Activated effector memory CD4-positive, alpha-beta T cell treated with anti-CD3 and anti-CD28 coated beads, Interleukin-2, amount 50 U/mL, for 16 hours (primary cell): ENCODE results near the gene FGFBP1.

ENCODE experiments used
- DNase-seq: peaks from one replicate; pipeline ENCODE4 v3.0.0-alpha.2; 2020

Gene FGFBP1

GRCh38 chr4:15938640-15939039 lies at the start of gene FGFBP1:
Gene FGFBP1, minus strand, starts transcription at chr4:15938740. Its CDS starts 2,108 bp downstream, at chr4:15936632.
- DNase-seq = no peak

GRCh38 chr4:15988222-15988621 lies 49.7 kb upstream of the FGFBP1 start:
- DNase-seq = no peak

GRCh38 chr4:15986907-15987306 lies 48.4 kb upstream of the FGFBP1 start:
- no peak for DNase-seq

- no peak for DNase-seq
These were observed 45.1 kb upstream of the FGFBP1 start for GRCh38 chr4:15983610-15984009.

- no peak for DNase-seq
These were observed 44.4 kb upstream of the FGFBP1 start for GRCh38 chr4:15982842-15983524.

- no peak for DNase-seq
These were observed 38.2 kb upstream of the FGFBP1 start for GRCh38 chr4:15976456-15977447.

GRCh38 chr4:15971068-15971801 lies 32.7 kb upstream of the FGFBP1 start:
- DNase-seq = no peak

- DNase-seq = no peak
These were observed 30.2 kb upstream of the FGFBP1 start for GRCh38 chr4:15968551-15969300.

- no peak for DNase-seq
These were observed 26.8 kb upstream of the FGFBP1 start for GRCh38 chr4:15965325-15965724.

GRCh38 chr4:15964159-15964558 lies 25.6 kb upstream of the FGFBP1 start:
- DNase-seq = no peak

- no peak for DNase-seq
These were observed 25.0 kb upstream of the FGFBP1 start for GRCh38 chr4:15963576-15963975.

GRCh38 chr4:15963001-15963451 lies 24.5 kb upstream of the FGFBP1 start, which contains the start of gene FGFBP2:
Gene FGFBP2, minus strand, starts transcription at chr4:15963175. Its CDS starts 46 bp downstream, at chr4:15963129.
- peak; percentile 67 for DNase-seq

GRCh38 chr4:15961781-15962510 lies 23.4 kb upstream of the FGFBP1 start:
- DNase-seq = no peak

GRCh38 chr4:15958562-15958961 lies 20.0 kb upstream of the FGFBP1 start:
- no peak for DNase-seq

- DNase-seq = peak; percentile 89
These were observed 17.8 kb upstream of the FGFBP1 start for GRCh38 chr4:15956179-15956850.

- no peak for DNase-seq
These were observed 17.1 kb upstream of the FGFBP1 start for GRCh38 chr4:15955670-15956069.

GRCh38 chr4:15953625-15954024 lies 15.1 kb upstream of the FGFBP1 start:
- no peak for DNase-seq

- DNase-seq = no peak
These were observed 13.2 kb upstream of the FGFBP1 start for GRCh38 chr4:15951781-15952180.

- DNase-seq = no peak
These were observed 10.3 kb upstream of the FGFBP1 start for GRCh38 chr4:15948826-15949225.

- DNase-seq = no peak
These were observed 9.1 kb upstream of the FGFBP1 start for GRCh38 chr4:15947684-15948083.

- no peak for DNase-seq
These were observed 7.0 kb upstream of the FGFBP1 start for GRCh38 chr4:15945516-15945915.
